ENCODE results near the gene RFTN1.

DNA sequence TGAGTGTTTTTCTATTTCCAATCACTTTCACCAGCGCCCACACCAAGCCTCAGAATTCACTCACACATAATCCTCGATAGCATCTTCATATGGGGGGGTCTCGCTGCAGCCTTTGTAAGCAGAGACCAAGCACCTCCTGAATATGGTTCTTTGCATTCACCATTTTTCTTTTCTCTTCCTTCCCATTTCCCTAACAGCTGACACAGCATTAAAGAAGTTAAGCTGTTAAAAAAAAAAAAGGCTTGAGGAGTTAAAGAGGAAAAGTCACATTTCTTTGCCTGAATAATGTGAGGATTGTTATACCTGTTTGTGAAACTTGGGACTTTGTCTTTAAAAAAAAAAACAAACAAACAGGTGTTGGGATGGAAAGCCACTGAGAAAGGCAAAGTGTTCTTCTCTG, 41.6 kb downstream of the RFTN1 start:
- TF ChIP-seq, protein P1, sequence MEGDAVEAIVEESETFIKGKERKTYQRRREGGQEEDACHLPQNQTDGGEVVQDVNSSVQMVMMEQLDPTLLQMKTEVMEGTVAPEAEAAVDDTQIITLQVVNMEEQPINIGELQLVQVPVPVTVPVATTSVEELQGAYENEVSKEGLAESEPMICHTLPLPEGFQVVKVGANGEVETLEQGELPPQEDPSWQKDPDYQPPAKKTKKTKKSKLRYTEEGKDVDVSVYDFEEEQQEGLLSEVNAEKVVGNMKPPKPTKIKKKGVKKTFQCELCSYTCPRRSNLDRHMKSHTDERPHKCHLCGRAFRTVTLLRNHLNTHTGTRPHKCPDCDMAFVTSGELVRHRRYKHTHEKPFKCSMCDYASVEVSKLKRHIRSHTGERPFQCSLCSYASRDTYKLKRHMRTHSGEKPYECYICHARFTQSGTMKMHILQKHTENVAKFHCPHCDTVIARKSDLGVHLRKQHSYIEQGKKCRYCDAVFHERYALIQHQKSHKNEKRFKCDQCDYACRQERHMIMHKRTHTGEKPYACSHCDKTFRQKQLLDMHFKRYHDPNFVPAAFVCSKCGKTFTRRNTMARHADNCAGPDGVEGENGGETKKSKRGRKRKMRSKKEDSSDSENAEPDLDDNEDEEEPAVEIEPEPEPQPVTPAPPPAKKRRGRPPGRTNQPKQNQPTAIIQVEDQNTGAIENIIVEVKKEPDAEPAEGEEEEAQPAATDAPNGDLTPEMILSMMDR (IDR thresholded peaks at IDR 0.05): no peak
- TF ChIP-seq POLR2A (IDR thresholded peaks at IDR 0.05): no peak
